Ascending aorta (tissue), 2 donors: Measurements from ENCODE around the gene XPO5. TPM values are rescaled to one million over a fixed set of nuclear protein-coding genes. Genes with fewer than 3 reads are reported as not detected.

Experiments used
- DNase-seq, 2 donors: peaks; one replicate each; pipeline ENCODE4 v3.0.0-alpha.2; 2019; ENCODE audit warnings: low spot score in 2 of 2
- H3K27ac ChIP-seq, 2 donors: fragments of 200-600 bp; sonication (generic); one replicate each; pipeline ENCODE4 v1.5.1; 2016 to 2017; ENCODE audit warnings: mild to moderate bottlenecking in 1 of 2
- H3K27me3 ChIP-seq: fragments of 200-600 bp; sonication (generic); one replicate; pipeline ENCODE4 v1.5.1; 2017
- H3K36me3 ChIP-seq, 2 donors: fragments of 200-600 bp; sonication (generic); one replicate each; pipeline ENCODE4 v1.5.1; 2016
- H3K4me1 ChIP-seq, 2 donors: fragments of 200-600 bp; sonication (generic); one replicate each; pipeline ENCODE4 v1.5.1; 2016 to 2017; ENCODE audit warnings: mild to moderate bottlenecking in 1 of 2
- H3K4me3 ChIP-seq, 2 donors: fragments of 200-600 bp; sonication (generic); one replicate each; pipeline ENCODE4 v1.5.1; 2016 to 2017; ENCODE audit warnings: mild to moderate bottlenecking in 1 of 2
- H3K9me3 ChIP-seq, 2 donors: fragments of 200-600 bp; sonication (generic); one replicate each; pipeline ENCODE4 v1.5.1; 2016
- intact Hi-C: fragments of 100-400 bp; cut with DNase I; formaldehyde crosslinking; loops from one replicate; pipeline ENCODE4 v1.15.1; 2023
- total RNA-seq: library from RNA; depleted of rRNA; stranded (reverse); fragments of >200 nt; gene quantifications from one replicate; pipeline ENCODE4 v1.1.0, GENCODE V29; 2016
- TF ChIP-seq, protein P1 (sequence below), 3 experiments: fragments of 200-600 bp in 2 of 3; fragments of 450-650 bp in 1 of 3; sonication (generic) in 2 of 3; IDR thresholded peaks; one replicate each; pipeline ENCODE4 v1.5.1; 2016 to 2019; ENCODE audit warnings: antibody characterized with exemption in 3 of 3, mild to moderate bottlenecking in 1 of 3, moderate library complexity in 1 of 3

XPO5 gene
- total RNA-seq, 1 donor from 2014 or later, result 21.4 TPM

DNA sequence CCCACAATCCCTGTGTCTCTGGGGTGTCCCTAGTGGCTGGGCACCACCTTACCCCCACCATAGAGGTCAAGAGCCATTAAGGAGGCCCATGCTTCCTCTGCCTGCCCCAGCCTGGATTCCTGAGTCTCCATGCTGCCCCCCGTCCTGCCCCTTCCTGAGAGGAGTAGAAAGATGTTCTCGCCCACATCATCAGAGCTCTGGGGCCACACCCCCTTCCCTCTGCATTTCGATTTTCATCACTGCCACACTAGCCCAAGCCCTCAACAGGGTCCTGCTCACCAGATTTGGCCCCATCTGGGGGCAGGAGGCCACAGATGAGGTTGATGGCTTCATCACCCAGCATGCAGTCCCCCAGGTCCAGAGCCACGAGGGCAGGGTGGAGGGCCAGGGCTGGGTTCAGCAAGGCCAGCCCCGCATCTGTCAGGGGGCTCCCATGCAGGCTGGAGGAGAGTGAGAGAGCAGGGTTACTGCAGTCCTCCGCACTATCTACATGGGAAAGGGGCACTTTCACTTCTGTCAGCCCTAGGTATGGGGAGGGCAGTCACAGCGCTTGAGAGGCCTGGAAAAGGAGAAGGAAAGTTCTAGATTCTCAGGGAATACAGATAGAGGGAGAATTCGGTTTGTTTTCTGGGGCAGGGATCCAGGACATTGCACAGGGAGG, 67.2 kb downstream of the XPO5 start:
- peaks cover 46 to 49% of the 10 kb centered on the region in 2 donors for H3K36me3 ChIP-seq
- no peaks in the 10 kb centered on the region for H3K27me3 ChIP-seq
- TF ChIP-seq, protein P1, sequence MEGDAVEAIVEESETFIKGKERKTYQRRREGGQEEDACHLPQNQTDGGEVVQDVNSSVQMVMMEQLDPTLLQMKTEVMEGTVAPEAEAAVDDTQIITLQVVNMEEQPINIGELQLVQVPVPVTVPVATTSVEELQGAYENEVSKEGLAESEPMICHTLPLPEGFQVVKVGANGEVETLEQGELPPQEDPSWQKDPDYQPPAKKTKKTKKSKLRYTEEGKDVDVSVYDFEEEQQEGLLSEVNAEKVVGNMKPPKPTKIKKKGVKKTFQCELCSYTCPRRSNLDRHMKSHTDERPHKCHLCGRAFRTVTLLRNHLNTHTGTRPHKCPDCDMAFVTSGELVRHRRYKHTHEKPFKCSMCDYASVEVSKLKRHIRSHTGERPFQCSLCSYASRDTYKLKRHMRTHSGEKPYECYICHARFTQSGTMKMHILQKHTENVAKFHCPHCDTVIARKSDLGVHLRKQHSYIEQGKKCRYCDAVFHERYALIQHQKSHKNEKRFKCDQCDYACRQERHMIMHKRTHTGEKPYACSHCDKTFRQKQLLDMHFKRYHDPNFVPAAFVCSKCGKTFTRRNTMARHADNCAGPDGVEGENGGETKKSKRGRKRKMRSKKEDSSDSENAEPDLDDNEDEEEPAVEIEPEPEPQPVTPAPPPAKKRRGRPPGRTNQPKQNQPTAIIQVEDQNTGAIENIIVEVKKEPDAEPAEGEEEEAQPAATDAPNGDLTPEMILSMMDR (IDR thresholded peaks at IDR 0.05), result no peak
- H3K27ac ChIP-seq, result no peak overlapping the region
- intact Hi-C loops, result loop anchor here (5.0 kb wide), 1 partner anchor 281 kb away; the partner anchor contains the start of gene DNPH1
- no peaks in the 10 kb centered on the region for H3K9me3 ChIP-seq
- peak overlapping the region; percentile 72 to 91 for H3K4me3 ChIP-seq
- no peak for DNase-seq
- peaks cover 8 to 15% of the 10 kb centered on the region in 2 donors for H3K4me1 ChIP-seq

DNA sequence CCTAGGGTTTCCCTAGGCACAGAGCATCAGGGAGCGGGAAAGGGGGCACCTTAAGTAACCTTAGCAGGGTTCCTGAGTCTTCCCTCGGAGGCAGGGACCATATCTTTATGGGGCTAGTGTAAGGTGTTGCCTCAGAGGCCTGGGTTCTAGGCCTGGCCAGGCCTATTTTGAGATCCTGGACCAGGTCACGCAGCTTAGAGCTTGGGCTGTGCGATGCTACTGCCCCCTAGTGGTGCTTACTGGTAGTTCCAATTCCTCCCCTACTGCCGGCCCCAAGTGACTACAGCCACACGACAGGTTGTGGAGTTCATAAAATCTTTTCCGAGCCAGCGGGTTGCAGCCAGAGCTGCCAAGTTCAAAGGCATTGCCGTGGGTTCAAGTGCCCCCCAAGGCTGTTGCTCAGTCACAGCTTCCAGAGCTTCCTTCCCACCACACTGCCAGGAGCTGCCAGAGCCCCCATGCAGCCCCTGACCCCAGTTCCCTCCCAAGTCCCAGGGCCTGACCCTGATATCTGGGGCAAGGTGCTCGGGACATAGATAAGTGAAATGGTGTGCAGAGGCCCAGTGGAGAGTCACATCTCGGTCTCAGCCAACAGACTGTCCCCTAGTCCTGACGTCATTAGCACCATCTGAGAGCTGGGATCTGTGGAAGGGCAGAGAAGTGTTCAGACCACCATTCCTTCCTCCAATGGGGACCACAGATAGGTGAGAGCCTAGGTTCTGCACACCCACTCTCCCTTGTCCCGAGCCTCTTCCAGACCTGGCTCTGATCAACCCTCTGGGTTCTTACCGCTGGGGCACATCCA, 69.0 kb downstream of the XPO5 start:
- intact Hi-C loops, result loop anchor here (1.0 to 5.0 kb wide), 2 partner anchors 53 to 280 kb away; partner anchors contain the start of gene DNPH1
- TF ChIP-seq, protein P1 (IDR thresholded peaks at IDR 0.05), result peak; percentile 86 to 97 (median 91)
- Histone ChIP-seq H3K9me3 (no peaks in the 10 kb centered on the region), H3K27ac (no peak overlapping the region), H3K36me3 (peaks cover 45 to 48% of the 10 kb centered on the region in 2 donors), H3K4me1 (peaks cover 8 to 15% of the 10 kb centered on the region in 2 donors), H3K4me3 (no peak overlapping the region), H3K27me3 (no peaks in the 10 kb centered on the region)
- peak in 1 of 2 donors; percentile 86 for DNase-seq

DNA sequence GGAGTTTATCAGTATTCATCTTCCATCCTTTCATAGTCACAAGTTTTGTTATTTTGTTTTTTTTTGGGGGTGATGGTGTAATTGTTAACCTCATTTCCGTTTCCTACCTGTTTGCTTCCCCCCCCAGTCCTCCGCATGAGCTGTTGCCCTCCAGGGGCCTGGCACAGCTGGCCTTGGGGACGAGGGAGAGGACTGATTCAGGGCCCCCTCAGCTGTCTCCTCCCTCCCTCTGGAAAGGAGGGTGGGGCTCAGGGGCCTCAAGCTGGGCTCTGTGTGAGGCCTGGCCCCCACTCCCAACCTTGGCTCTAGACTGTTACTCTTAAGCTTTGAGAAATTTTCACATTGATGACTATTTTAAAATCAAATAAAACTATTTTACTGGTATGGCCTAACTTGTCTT, 69.7 kb downstream of the XPO5 start:
- peaks cover 8 to 15% of the 10 kb centered on the region in 2 donors for H3K4me1 ChIP-seq
- no peak overlapping the region for H3K27ac ChIP-seq
- H3K27me3 ChIP-seq, result no peaks in the 10 kb centered on the region
- no peaks in the 10 kb centered on the region for H3K9me3 ChIP-seq
- TF ChIP-seq, protein P1 (IDR thresholded peaks at IDR 0.05), result no peak
- intact Hi-C loops, result loop anchor here (1.0 to 5.0 kb wide), 2 partner anchors 52 to 279 kb away; partner anchors contain the start of gene DNPH1
- peaks cover 41 to 46% of the 10 kb centered on the region in 2 donors for H3K36me3 ChIP-seq
- no peak for DNase-seq
- H3K4me3 ChIP-seq, result no peak overlapping the region

DNA sequence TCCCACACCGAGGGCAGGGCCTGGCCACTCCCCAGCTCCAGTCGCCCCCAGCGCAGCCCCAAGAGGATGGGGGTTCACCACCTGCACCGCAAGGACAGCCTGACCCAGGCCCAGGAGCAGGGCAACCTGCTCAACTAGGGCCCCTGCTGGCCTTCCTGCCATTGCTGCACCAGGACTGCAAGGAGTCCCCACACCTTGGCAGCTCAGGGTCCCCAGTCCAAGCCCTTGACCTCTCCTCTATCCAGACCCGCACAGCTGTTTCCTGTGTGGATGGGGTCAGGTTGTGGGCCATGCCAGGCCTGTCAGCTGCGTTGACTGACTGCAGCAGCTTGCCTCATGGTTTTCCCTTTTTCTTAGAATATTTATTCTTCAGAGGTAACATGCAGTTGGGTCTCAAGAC, 70.1 kb downstream of the XPO5 start:
- no peak for DNase-seq
- Histone ChIP-seq H3K4me3 (no peak overlapping the region), H3K36me3 (peaks cover 42 to 49% of the 10 kb centered on the region in 2 donors), H3K27ac (no peak overlapping the region), H3K4me1 (peaks cover 8 to 13% of the 10 kb centered on the region in 2 donors), H3K9me3 (no peaks in the 10 kb centered on the region), H3K27me3 (no peaks in the 10 kb centered on the region)
- TF ChIP-seq, protein P1 (IDR thresholded peaks at IDR 0.05), result no peak
- intact Hi-C loops, result loop anchor here (1.0 to 5.0 kb wide), 2 partner anchors 51 to 278 kb away; partner anchors contain the start of gene DNPH1

DNA sequence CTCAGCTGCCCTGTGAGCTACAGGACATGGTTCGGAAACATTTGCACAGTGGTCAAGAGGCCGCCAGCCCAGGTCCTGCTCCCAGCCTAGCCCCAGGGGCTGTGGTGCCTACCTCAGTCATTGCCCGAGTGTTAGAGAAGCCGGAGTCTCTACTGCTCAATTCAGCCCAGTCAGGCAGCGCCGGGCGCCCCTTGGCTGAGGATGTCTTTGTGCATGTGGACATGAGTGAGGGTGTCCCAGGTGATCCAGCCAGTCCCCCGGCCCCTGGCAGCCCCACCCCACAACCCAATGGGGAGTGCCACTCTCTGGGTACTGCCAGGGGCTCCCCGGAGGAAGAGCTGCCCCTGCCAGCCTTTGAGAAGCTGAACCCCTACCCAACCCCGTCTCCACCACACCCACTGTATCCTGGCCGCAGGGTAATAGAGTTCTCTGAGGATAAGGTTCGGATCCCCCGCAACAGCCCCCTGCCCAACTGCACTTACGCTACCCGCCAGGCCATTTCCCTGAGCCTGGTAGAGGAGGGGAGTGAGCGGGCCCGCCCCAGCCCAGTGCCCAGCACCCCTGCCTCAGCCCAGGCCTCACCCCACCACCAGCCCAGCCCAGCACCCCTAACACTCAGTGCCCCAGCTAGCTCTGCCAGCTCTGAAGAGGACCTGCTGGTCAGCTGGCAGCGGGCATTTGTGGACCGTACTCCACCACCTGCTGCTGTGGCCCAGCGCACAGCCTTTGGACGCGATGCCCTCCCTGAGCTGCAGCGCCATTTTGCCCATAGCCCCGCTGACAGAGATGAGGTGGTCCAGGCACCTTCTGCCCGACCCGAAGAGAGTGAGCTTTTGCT, 70.9 kb downstream of the XPO5 start:
- TF ChIP-seq, protein P1 (IDR thresholded peaks at IDR 0.05), result no peak
- H3K9me3 ChIP-seq, result no peaks in the 10 kb centered on the region
- no peak overlapping the region for H3K4me3 ChIP-seq
- no peaks in the 10 kb centered on the region for H3K27me3 ChIP-seq
- DNase-seq, result no peak
- peaks cover 50 to 56% of the 10 kb centered on the region in 2 donors for H3K36me3 ChIP-seq
- H3K27ac ChIP-seq, result no peak overlapping the region
- peaks cover 8 to 11% of the 10 kb centered on the region in 2 donors for H3K4me1 ChIP-seq
- intact Hi-C loops, result loop anchor here (5.0 kb wide), 1 partner anchor 278 kb away; the partner anchor contains the start of gene DNPH1
